GM12878 (cell line): Measurements from ENCODE around the gene IMP3. TPM values are rescaled to one million over a fixed set of nuclear protein-coding genes. Genes with fewer than 3 reads are reported as not detected.

Source experiments
- ATAC-seq: fragments of 200-7000 bp; cut with Tn5 transposase; 3 replicates; pipeline ENCODE4 v1.9.1; 2020; ENCODE audit warnings: mild to moderate bottlenecking, moderate library complexity
- BruUV-seq: library from RNA; stranded (reverse); fragments of 400-500 nt; replicated peaks from 2 replicates; lab custom pipeline; 2021; lab: Mats Ljungman, UMichigan
- CTCF ChIA-PET: fragments of 300-600 bp; sonication (Branson Sonifier 250); formaldehyde crosslinking; extraction: SDS; loops from one replicate; lab custom pipeline; 2021; ENCODE audit warnings: inconsistent platforms; lab: Yijun Ruan, JAX
- POLR2A ChIA-PET: fragments of 350-600 bp; formaldehyde crosslinking; extraction: SDS; loops from one replicate; lab custom pipeline; 2021; ENCODE audit warnings: inconsistent platforms; lab: Charles Lee
- RAD21 ChIA-PET: fragments of 300-600 bp; sonication (Branson Sonifier 250); formaldehyde crosslinking; loops from one replicate; lab custom pipeline; 2023; ENCODE audit warnings: antibody characterized with exemption; ENCODE audit not compliant: unreplicated experiment; lab: Charles Lee
- SMC1A ChIA-PET: fragments of 300-600 bp; sonication (Branson Sonifier 250); formaldehyde crosslinking; loops from one replicate; lab custom pipeline; 2023; ENCODE audit not compliant: unreplicated experiment, uncharacterized antibody; lab: Charles Lee
- DNase-seq: peaks from one replicate; pipeline ENCODE4 v3.0.0-alpha.2; 2011; ENCODE audit warnings: low read depth, low spot score
- FAIRE-seq: peaks from 3 replicates; lab custom pipeline; 2011; peaks lifted over from hg19 to GRCh38; lab: Jason Lieb, UNC
- H2AFZ ChIP-seq: 2 replicates; pipeline ENCODE4 v1.6.0; 2011; ENCODE audit warnings: low read depth, low read length, control low read depth; ENCODE audit not compliant: control insufficient read depth
- H3K27ac ChIP-seq: 2 replicates; pipeline ENCODE4 v1.5.1; 2011; ENCODE audit warnings: control low read depth; ENCODE audit not compliant: control insufficient read depth, insufficient read depth
- H3K27me3 ChIP-seq, 2 experiments: replicated peaks in 1 of 2; 2 replicates each; pipeline versions ENCODE4 v1.6.0 to v1.6.1; 2011; ENCODE audit warnings: low read length in 1 of 2; ENCODE audit not compliant: control insufficient read depth in 2 of 2, insufficient read depth in 2 of 2
- H3K36me3 ChIP-seq, 2 experiments: 2 replicates each; pipeline ENCODE4 v1.5.1; 2011; ENCODE audit warnings: low read length in 1 of 2; ENCODE audit not compliant: control insufficient read depth in 2 of 2, insufficient read depth in 2 of 2
- H3K4me1 ChIP-seq: 2 replicates; pipeline ENCODE4 v1.6.1; 2011; ENCODE audit warnings: mild to moderate bottlenecking, low read length, moderate library complexity, mixed read lengths; ENCODE audit not compliant: control insufficient read depth, insufficient read depth
- H3K4me2 ChIP-seq: 2 replicates; pipeline ENCODE4 v1.6.0; 2011; ENCODE audit warnings: control low read depth; ENCODE audit not compliant: control insufficient read depth, insufficient read depth
- H3K4me3 ChIP-seq: fragments of 200-600 bp; sonication (generic); 2 replicates; pipeline ENCODE4 v1.5.1; 2016
- H3K79me2 ChIP-seq: 2 replicates; pipeline ENCODE4 v1.6.0; 2011; ENCODE audit warnings: low read length; ENCODE audit not compliant: control insufficient read depth, insufficient read depth
- H3K9ac ChIP-seq: 2 replicates; pipeline ENCODE4 v1.8.0; 2011; ENCODE audit warnings: low read length, control low read depth, mixed read lengths; ENCODE audit not compliant: control insufficient read depth, insufficient read depth
- H3K9me3 ChIP-seq: replicated peaks from 3 replicates; pipeline ENCODE4 v1.5.1; 2011; ENCODE audit warnings: mild to moderate bottlenecking, low read length; ENCODE audit not compliant: control insufficient read depth, insufficient read depth
- H4K20me1 ChIP-seq: 2 replicates; pipeline ENCODE4 v1.6.0; 2011; ENCODE audit not compliant: control insufficient read depth, insufficient read depth
- BMI1 ChIP-seq: fragments of 450-650 bp; IDR thresholded peaks from 2 replicates; pipeline ENCODE4 v1.6.1; 2016; ENCODE audit warnings: mild to moderate bottlenecking, moderate library complexity, borderline replicate concordance
- JUND ChIP-seq: IDR thresholded peaks from 2 replicates; pipeline ENCODE4 v1.6.1; 2012; ENCODE audit warnings: low read depth, mild to moderate bottlenecking, low read length, improper control_type of control experiment, moderate library complexity
- SIX5 ChIP-seq: IDR thresholded peaks from 2 replicates; pipeline ENCODE4 v1.6.1; 2011; ENCODE audit warnings: mild to moderate bottlenecking, low read depth, low read length, moderate library complexity; ENCODE audit not compliant: severe bottlenecking
- TARDBP ChIP-seq: IDR thresholded peaks from 2 replicates; pipeline ENCODE4 v1.6.1; 2016; ENCODE audit warnings: borderline replicate concordance
- TCF12 ChIP-seq: IDR thresholded peaks from 2 replicates; pipeline ENCODE4 v1.6.1; 2011; ENCODE audit warnings: low read depth, mild to moderate bottlenecking, low read length
- WGBS: methylation state at CpG from one replicate; pipeline ENCODE4 v1.1.6; 2016; ENCODE audit warnings: low lambda C conversion rate; ENCODE audit not compliant: insufficient replicate concordance, insufficient coverage; ENCODE audit errors: missing lambda C conversion rate; 5-methylcytosine and 5-hydroxymethylcytosine counted together
- in situ Hi-C: fragments of 300-500 bp; cut with MboI; formaldehyde crosslinking; loops from 9 replicates; pipeline ENCODE4 v1.14.3; 2018; ENCODE audit warnings: mixed read lengths
- intact Hi-C: fragments of 100-400 bp; cut with micrococcal nuclease; formaldehyde crosslinking; loops from one replicate; pipeline ENCODE4 v1.14.2; 2022; ENCODE audit not compliant: unreplicated experiment
- polyA plus RNA-seq, 11 experiments: library from polyadenylated mRNA; depleted of rRNA in 4 of 11; unstranded in 6 of 11; stranded (reverse) in 5 of 11; fragments of >200 nt; fragmentation: Nextera tagmentation in 4 of 11; fragmentation: Illumina TruSeq in 1 of 11; extraction: Ambion mirVana in 4 of 11; extraction: Trizol in 1 of 11; gene quantifications; 1 replicate in 1 of 11; 2 replicates in 10 of 11; pipeline versions ENCODE4 v1.2.1 to v1.2.3, GENCODE V29; 2011 to 2016; ENCODE audit warnings: inconsistent platforms in 2 of 11, missing spikeins in 2 of 11, low read depth in 1 of 11
- total RNA-seq, 4 experiments: library from RNA; depleted of rRNA in 3 of 4; stranded (reverse); fragments of >200 nt in 3 of 4; fragmentation: Illumina TruSeq in 1 of 4; extraction: Trizol in 1 of 4; gene quantifications; 2 replicates each; pipeline versions ENCODE4 v1.2.1 to v1.2.3, GENCODE V29; 2013 to 2021
- TF ChIP-seq, protein P1 (sequence below): fragments of 450-650 bp; IDR thresholded peaks from 2 replicates; pipeline ENCODE4 v1.6.1; 2017; ENCODE audit warnings: low read depth, mild to moderate bottlenecking, moderate library complexity
- TF ChIP-seq, protein P2 (sequence below): IDR thresholded peaks from 2 replicates; pipeline ENCODE4 v1.6.1; 2012; ENCODE audit warnings: low read depth, low read length, improper control_type of control experiment
- TF ChIP-seq, protein P3 (sequence below): fragments of 450-650 bp; IDR thresholded peaks from 2 replicates; pipeline ENCODE4 v1.6.1; 2018; ENCODE audit warnings: mild to moderate bottlenecking, low read depth, moderate library complexity; ENCODE audit not compliant: partially characterized antibody

Gene IMP3
- total and polyA plus RNA-seq, 10 of the 15 experiments (the other 5 are each of a cell fraction or from before 2014, with no cell fraction given), result 13.3 to 208 (median 85.2) TPM

DNA sequence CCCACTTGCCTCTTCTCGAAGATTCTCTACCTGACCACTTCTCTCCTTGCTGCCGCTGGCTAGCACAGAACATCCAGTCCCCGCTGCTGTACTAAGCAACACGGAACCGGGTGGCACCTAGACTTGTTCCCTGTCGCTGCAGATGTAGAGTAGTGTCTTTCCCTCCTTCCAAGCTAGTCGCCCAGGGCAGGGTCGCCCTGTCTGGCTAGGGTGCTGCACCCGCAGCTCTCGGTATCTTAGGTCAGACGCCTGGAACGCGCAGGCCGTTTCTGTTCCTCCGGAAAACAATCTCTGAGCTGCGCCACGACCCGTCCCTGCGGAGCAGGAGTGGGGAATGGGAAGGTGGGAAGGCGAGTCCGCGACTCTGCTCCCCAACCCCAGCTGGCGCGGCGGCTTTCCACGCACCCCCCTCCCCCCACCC is 6.9 kb upstream of the IMP3 start:
- Histone ChIP-seq H4K20me1 (no peaks in the 10 kb centered on the region), H3K4me1 (0 out of 2 replicates have a peak, but pooled peaks cover 2% of the 10 kb centered on the region), H3K4me2 (peak overlapping the region; percentile 94), H3K27ac (no peak overlapping the region), H3K36me3 (no peaks in the 10 kb centered on the region), H3K9ac (peak overlapping the region; percentile 62; the same call in 1 of the 2 replicates), H3K9me3 (no peaks in the 10 kb centered on the region), H3K27me3 (peaks cover 0 to 2% of the 10 kb centered on the region in 2 experiments; a peak in 2 of 4 replicates), H3K79me2 (no peaks in the 10 kb centered on the region), H3K4me3 (peak overlapping the region; percentile 91), H2AFZ (peak overlapping the region; percentile 85)
- ChIA-PET POLR2A (interaction anchor here (0.5 to 2.0 kb wide), 8 partner anchors 9 to 279 kb away, joined by 3 to 12 read pairs (median 4); partner anchors contain the start of genes MAN2C1 and SNUPN), SMC1A (interaction anchor here (0.6 to 1.9 kb wide), 6 partner anchors 21 to 279 kb away, joined by 3 to 10 read pairs (median 4); partner anchors contain the start of genes MAN2C1 and SNUPN), RAD21 (interaction anchor here (0.9 to 2.6 kb wide), 7 partner anchors 21 to 279 kb away, joined by 3 to 10 read pairs (median 5); partner anchors contain the start of genes MAN2C1 and SNUPN), CTCF (interaction anchor here (0.6 to 2.9 kb wide), 12 partner anchors 7 to 652 kb away, joined by 3 to 27 read pairs (median 4); partner anchors contain the start of genes IMP3, MAN2C1 and SNUPN)
- 9% methylated on average over 22 of the region's 26 CpGs for WGBS
- in situ Hi-C loops, result no loop called here
- peak; percentile 18 for ATAC-seq
- intact Hi-C loops, result loop anchor here (10.0 kb wide), 1 partner anchor 712 kb away; the partner anchor contains the start of gene COX5A
- no TSS peak for BruUV-seq
- TF ChIP-seq TARDBP (no peak), TCF12 (no peak), JUND (no peak), BMI1 (no peak), SIX5 (no peak)
- TF ChIP-seq, protein P1, sequence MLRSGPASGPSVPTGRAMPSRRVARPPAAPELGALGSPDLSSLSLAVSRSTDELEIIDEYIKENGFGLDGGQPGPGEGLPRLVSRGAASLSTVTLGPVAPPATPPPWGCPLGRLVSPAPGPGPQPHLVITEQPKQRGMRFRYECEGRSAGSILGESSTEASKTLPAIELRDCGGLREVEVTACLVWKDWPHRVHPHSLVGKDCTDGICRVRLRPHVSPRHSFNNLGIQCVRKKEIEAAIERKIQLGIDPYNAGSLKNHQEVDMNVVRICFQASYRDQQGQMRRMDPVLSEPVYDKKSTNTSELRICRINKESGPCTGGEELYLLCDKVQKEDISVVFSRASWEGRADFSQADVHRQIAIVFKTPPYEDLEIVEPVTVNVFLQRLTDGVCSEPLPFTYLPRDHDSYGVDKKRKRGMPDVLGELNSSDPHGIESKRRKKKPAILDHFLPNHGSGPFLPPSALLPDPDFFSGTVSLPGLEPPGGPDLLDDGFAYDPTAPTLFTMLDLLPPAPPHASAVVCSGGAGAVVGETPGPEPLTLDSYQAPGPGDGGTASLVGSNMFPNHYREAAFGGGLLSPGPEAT, result no peak
- TF ChIP-seq, protein P2, sequence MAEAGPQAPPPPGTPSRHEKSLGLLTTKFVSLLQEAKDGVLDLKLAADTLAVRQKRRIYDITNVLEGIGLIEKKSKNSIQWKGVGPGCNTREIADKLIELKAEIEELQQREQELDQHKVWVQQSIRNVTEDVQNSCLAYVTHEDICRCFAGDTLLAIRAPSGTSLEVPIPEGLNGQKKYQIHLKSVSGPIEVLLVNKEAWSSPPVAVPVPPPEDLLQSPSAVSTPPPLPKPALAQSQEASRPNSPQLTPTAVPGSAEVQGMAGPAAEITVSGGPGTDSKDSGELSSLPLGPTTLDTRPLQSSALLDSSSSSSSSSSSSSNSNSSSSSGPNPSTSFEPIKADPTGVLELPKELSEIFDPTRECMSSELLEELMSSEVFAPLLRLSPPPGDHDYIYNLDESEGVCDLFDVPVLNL, result no peak
- TF ChIP-seq, protein P3, sequence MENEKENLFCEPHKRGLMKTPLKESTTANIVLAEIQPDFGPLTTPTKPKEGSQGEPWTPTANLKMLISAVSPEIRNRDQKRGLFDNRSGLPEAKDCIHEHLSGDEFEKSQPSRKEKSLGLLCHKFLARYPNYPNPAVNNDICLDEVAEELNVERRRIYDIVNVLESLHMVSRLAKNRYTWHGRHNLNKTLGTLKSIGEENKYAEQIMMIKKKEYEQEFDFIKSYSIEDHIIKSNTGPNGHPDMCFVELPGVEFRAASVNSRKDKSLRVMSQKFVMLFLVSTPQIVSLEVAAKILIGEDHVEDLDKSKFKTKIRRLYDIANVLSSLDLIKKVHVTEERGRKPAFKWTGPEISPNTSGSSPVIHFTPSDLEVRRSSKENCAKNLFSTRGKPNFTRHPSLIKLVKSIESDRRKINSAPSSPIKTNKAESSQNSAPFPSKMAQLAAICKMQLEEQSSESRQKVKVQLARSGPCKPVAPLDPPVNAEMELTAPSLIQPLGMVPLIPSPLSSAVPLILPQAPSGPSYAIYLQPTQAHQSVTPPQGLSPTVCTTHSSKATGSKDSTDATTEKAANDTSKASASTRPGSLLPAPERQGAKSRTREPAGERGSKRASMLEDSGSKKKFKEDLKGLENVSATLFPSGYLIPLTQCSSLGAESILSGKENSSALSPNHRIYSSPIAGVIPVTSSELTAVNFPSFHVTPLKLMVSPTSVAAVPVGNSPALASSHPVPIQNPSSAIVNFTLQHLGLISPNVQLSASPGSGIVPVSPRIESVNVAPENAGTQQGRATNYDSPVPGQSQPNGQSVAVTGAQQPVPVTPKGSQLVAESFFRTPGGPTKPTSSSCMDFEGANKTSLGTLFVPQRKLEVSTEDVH, result no peak
- DNase-seq, result no peak
- FAIRE-seq, result no peak
